ENCODE results near the gene PLEKHG7. TPM values are rescaled to one million over a fixed set of nuclear protein-coding genes. Genes with fewer than 3 reads are reported as not detected.
"Not testable (repeated sequence)": the region's sequence is repeated elsewhere in the genome, so short reads cannot be mapped to it uniquely, and the experiment has no call there.

PLEKHG7 gene, protein sequence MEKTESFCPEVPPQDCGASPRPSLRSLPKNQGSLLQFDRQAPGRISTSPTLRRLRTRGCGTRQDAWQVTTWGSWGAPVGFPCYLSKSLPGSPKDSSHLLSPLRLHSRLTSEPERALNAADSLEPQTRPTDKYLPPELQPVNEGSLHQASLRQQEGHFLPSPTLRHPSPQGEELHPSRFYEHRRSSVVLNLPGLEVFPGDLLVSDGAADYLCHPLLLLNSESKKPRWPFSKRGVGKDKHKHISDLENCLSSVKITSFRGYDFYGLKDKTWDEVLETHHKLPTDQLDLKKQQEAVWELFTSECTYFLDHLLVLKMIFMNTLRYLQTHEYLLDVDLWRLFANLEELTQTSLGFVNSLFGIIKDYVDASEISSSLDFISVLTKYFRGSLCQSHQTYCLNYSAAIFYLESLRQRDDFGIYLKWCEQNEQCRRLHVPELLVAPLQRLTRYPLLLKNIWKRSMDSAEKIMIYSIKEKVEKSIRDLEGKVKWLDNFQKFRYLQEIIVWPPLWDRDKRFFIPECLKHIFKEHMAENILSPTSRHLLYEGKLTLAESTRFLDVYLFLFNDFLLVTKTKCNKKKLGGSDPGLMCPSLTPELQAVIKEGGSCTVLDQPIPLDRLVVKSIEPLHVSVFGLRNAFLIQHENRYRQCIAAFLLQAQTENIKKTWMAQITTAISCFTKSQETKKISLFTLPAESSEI
- not detected in 2 replicates for total RNA-seq (2014; rRNA removed; shearing (Covaris generic))
- polyA plus RNA-seq (2015; cell fraction: cytosol; rRNA removed): not detected in 2 replicates
- polyA plus RNA-seq (2015; cell fraction: nucleus; rRNA removed): 0.05 TPM in 1 of 2 replicates, not detected in the other

GRCh38 chr12:92702754-92703679 is at the start of gene PLEKHG7:
TSS of gene PLEKHG7 (plus strand) at chr12:92702989. CDS start at chr12:92706632, 3,643 bp downstream.
- DNase-seq (ENCODE audit: low read depth): no peak

- DNase-seq (ENCODE audit: low read depth): not testable (repeated sequence)
Observed at GRCh38 chr12:92654256-92654655, 48.5 kb upstream of the PLEKHG7 start.

DNA sequence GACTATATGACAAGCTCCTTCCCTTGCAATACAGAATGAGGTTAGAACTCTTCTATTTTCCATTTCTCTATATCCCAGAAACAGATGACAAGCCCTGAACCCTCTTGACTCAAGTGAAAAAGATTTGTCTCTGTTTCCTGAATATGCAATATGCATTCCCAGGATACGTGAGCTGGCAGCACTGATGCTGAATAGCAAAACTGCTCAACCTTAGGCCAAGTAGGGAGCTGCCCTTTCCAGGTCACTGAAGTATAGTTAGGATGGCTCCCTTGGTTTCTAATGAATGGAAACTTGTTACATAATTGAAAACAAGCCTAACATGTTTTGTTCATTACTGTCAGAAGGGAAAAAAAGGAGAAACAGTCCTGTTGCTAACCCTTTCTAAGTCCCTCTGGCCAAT is 47.9 kb upstream of the PLEKHG7 start:
- no peak for DNase-seq (ENCODE audit: low read depth)

DNA sequence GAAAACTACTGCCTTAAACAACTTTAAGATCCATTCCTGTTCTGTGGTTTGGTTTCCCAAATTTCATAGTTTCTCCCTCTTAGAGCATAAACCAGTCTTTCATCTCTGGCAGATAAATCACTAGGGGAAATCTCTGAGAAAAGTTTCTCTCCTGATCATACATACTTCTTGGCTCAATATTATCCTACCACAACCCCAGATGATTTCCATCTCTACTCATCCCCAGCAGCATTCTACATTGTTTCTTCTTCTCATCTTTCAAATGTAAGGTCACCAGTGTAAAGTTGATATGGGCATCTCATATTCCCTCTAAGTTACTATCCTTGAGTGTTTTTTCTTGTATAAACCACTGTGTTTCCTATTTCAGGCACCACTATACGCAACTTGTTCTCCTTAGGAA is 45.9 kb upstream of the PLEKHG7 start:
- DNase-seq (ENCODE audit: low read depth): no peak

- DNase-seq (ENCODE audit: low read depth): no peak
Observed at GRCh38 chr12:92657770-92658169, 45.0 kb upstream of the PLEKHG7 start.

GRCh38 chr12:92658611-92659010 is 44.2 kb upstream of the PLEKHG7 start:
- no peak for DNase-seq (ENCODE audit: low read depth)

DNA sequence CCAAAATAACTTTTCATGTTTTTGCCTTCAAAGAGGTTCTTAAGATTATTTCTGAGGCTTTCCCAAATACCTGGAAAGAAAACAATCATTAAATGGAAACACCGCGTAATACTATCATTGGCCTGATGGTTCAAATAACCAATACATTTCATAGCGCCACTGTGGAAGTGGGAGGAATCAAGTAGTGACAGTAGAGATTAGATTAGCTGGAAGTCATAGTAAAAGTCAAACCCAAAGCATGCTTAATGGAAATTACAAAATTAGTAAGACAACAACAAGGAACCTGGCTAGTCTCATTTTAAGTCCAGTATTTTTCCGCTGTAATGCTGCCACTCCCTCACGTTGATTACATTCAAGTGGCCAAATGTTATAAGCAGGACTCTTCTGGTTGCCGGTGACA is 41.5 kb upstream of the PLEKHG7 start:
- no peak for DNase-seq (ENCODE audit: low read depth)

GRCh38 chr12:92665496-92665895 is 37.3 kb upstream of the PLEKHG7 start:
- no peak for DNase-seq (ENCODE audit: low read depth)

- DNase-seq (ENCODE audit: low read depth): no peak
Observed at GRCh38 chr12:92668739-92669138, 34.0 kb upstream of the PLEKHG7 start.

GRCh38 chr12:92671524-92671923 is 31.3 kb upstream of the PLEKHG7 start:
- not testable (repeated sequence) for DNase-seq (ENCODE audit: low read depth)

- no peak for DNase-seq (ENCODE audit: low read depth)
Observed at GRCh38 chr12:92673756-92674155, 29.0 kb upstream of the PLEKHG7 start.

DNA sequence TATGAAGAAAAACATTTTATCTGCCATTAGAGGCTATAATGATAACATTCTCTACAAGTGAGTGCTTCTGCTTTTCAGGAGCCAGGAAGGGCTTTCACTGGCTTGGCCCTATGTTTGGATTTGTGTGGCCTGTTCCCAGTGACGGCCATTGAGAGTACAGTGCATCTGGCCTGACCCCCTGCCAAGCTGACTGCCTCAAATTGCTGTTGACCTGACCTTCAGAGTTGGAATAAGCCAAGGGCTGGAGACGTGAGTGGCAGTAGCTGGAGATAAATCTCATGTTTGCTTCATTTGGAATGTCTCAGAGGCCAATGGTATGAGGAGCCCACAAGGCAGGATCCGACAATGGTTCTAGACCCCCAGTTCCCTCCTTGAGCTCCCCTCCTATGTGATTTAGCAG is 28.3 kb upstream of the PLEKHG7 start:
- no peak for DNase-seq (ENCODE audit: low read depth)

DNA sequence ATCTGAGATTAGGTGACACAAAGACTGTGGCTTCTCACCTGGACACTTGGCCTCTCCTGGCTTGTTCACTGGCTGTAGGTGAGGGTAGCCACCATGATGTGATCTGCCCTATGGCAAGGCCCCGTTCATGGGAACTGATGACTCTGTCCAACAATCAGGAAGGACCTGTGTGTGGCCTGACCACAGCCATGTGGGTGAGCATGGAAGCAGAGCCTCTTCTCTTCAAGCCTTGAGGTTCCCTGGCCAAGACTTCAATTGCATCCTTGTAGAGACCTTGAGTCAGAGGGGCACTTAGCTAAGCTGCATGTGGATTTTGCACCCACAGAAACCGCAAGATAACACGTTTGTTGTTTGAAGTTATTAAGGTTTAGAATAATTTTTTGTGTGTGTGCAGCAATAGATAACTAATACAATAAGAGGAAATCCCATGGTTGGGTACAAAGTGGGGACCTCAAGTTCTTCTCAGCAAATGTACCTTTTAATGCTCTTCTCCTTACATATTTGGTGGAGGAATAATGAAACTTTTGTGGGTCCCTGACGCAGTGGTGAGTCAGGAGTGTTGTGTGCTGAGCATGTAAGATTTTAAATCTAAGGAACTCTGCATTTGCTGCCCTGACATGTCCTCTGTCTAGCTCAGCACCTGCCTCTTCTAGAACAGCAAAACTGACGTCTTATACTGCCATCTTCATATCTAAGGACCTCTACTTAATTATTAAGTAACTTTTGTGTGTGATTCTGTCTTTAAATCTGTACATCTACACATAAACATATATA is 27.5 kb upstream of the PLEKHG7 start:
- DNase-seq (ENCODE audit: low read depth): peak; percentile 67

DNA sequence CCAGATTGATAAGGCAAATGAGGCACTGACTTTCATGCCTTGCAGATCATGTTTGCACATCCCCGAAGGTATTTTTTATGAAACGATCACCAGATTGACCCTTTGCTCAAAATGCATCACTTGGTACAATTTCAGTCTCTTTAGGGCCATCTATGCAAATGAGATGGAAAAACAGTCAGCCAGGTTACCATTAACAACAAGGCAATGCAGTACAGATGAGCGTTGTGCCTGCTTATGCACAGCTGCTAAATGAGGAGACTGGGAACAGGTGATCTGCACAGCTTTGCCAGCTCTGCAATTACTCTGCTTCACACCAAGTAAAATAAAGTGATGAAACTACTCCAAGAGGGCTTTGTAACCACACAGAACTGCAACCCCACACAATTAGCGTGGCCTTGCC is 26.1 kb upstream of the PLEKHG7 start:
- no peak for DNase-seq (ENCODE audit: low read depth)

DNA sequence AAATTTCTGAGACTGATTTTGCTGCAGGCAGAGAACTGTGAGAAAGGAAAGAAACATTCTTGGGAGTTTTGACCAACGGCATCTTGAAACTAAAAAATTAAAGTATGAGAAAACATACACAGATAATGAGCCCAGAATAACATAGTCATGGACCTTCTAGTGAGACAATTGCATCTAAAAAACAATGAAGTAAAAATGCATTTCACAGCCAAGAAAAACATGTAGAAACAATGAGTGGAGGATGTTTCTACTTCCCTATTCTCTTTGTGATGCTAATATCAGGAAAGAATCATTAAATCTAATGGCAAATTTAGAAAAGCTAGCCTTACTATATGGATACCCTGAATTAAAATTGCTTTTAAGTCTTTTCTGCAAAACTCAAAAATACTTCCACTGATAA is 12.2 kb upstream of the PLEKHG7 start:
- no peak for DNase-seq (ENCODE audit: low read depth)

- no peak for DNase-seq (ENCODE audit: low read depth)
Observed at GRCh38 chr12:92695056-92695455, 7.7 kb upstream of the PLEKHG7 start.

DNA sequence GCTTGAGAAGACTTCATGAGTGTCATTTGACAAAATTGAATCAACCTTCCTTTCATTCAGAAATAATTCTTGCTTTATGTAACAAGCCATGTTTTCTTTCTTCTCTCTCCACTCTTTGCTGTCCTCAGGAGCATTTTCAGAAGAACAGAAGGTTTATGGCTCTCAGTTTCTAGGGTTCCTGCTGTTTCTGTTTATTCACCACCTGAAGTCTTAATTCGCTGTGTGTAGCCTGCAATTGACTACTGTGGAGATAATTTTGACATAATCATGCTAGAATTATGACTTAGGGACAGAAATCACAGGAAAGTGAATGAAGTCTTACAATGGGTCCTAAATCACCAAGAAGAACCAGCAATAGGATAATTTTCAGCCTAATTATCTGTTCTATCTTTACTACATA is 7.2 kb upstream of the PLEKHG7 start:
- no peak for DNase-seq (ENCODE audit: low read depth)

DNA sequence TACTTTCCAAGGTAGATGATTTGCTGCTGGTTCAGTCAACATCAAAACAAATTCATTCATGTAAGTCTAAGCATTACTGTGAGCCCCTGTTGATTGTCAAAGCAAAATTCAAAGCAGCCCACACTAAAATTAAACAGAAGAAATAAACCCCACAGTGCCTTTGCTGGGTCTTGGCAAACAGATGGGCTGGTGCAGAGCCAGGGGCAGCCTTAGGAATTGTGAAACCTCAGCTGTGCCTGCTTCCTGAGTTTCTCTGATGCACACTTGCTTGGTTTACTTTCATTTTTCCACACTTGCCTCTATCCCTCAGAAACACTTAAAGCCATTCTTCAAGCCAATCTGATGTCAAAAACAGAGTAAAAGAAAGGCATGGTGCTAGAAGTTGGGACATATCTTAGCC is 6.6 kb upstream of the PLEKHG7 start:
- peak; percentile 24 for DNase-seq (ENCODE audit: low read depth)

- DNase-seq (ENCODE audit: low read depth): no peak
Observed at GRCh38 chr12:92698474-92698873, 4.3 kb upstream of the PLEKHG7 start.

DNA sequence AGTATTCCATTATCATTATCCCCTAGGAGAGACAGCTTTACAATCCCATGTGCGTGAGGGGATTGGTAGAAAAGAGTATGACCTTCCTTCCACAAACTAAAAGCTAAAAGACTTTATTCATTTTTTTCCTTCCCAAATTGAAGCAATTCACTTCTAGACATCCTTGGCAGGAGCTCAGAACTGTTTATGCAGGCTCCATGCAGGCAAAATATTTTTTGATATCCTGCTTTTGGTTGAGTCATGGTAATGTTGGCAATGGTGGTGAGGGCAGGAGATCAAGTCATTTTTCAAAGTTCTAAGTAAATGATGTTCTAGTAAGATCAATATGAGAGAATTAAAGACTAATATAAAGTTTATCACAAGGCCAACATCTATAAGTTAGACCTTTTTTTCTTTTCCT is 1.3 kb upstream of the PLEKHG7 start:
- no peak for DNase-seq (ENCODE audit: low read depth)

- no peak for DNase-seq (ENCODE audit: low read depth)
Observed at GRCh38 chr12:92703786-92704185, 997 bp downstream of the PLEKHG7 start.

All from HT1080 (cell line).